ENCODE measurements around the gene ITPA.

The ITPA gene

DNA sequence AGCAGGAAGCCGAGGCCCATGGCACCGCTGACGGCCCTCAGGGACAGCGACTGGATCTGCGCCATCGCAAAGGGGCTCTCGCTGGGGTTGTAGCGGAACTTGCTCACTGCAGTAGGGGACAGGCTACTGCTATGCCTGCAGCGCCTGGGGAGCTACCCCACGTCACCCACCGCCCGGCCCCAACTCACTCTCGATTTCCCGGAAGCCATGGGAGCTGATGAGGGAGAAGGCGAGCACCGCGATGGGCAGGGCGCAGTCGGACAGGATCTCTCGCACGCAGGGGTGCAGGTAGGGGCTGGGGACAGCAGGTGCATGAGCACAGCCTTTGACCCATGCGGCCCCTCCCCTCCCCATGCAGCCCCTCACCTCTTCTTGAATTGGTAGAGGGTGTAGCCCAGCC lies 19.9 kb downstream of the ITPA start:
- DNase-seq, result no peak

DNA sequence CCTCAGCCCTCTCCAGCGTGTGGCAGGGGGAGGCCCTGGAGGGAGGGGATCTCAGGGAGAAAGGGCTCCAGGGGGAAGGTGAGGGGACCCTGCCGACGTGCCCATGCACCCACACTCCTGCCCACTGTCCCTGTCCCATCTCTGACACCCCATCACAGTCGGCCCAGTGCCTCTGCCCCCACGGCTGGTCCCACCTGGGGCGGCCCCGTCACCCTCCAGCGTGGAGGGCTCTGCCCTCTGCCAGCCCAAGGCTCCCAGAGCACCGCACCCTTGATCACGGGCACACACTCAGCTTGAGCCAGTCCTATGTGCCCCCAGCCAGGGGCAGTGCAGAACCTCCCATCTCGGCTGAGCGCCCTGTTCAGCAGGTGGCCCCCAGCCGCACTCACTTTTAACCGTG lies 20.5 kb downstream of the ITPA start:
- DNase-seq, result no peak

DNA sequence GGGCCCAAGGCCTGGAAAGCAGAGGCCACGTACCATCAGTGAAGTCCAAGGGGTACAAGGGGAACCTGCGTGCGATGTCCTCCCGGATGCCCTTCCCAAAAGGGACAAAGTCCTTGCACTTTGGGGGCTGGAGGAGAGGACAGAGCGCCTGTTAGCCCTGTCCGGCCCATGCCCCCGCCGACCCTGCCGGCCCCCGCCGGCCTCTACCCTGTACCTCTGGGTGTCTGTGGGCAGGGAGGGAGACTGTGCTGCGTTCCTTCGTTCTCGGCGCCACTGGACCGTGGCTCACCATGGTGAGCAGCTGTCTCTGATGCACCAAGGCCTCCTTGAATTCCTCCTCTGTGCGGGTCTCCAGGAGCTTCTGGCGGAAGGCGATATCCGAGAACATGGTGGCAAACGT lies 21.8 kb downstream of the ITPA start:
- no peak for DNase-seq

DNA sequence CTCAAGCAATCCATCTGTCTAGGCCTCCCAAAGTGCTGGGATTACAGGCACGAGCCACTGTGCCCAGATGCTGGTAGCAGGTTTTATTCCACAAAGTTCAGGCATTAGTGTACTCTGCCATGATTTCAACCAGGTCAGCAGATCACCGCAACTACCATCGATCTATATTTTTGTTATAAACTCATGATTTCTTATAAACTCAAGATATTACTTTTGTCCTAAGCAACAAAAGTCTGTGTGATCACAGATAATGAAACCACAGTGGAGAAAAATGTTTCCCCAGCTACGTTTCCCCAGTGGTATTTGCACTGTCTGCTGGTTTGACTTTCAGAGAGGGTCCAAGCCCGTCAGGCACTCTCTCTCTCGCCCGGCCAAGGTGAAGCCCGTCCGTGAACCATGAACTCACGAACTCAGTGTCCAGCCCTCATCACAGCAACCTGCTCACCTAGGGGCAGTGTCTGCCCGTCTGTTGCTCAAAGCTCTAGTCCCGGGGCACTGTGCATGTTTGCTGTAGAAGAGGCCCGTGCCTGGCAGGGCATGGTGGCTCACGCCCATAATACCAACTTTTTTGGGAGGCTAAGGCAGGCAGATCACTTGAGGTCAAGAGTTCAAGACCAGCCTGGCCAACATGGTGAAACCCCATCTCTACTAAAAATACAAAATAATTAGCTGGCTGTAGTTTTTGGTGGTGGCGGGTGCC lies 22.7 kb downstream of the ITPA start:
- DNase-seq, result no peak

DNA sequence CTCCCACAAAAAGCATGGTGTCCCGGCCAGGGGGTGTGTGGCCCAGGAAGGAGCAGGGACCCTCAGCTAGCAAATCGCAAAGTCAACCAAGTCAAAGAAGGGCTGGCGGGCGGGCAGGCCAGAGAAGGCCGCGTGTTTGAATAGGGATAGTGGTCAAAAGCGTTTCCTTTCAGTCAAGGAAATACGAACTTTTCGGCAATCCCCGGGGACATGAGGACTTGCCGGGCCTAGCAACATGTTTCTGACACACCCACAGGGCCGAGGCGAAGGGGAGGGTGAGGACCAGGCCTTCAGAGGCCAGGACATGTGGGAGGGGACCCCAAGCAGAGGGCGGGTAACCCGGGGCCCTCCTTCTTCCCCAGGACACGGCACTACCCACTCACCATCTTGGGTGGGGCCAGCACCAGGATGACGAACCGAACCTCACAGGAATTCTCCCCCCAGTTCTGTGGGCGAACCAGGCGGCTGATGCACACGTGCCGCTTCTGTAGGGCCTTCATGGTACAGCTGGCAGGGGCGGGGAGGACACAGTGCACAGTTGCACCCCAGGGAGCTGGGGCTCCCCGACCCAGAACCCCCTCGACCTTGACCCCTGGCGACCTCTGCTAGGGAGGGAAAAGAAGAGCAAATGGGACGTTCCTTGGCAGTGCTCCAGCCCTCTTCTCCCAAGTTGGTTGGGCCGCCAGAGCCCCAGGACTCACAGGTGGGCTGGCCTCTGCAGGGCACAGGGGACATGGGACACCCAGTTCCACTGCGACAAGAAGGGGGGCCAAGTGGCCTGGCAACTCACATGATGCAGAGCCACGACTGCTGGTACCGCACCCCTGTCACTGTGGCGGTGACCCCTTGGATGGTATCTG lies 24.1 kb downstream of the ITPA start:
- no peak for DNase-seq

DNA sequence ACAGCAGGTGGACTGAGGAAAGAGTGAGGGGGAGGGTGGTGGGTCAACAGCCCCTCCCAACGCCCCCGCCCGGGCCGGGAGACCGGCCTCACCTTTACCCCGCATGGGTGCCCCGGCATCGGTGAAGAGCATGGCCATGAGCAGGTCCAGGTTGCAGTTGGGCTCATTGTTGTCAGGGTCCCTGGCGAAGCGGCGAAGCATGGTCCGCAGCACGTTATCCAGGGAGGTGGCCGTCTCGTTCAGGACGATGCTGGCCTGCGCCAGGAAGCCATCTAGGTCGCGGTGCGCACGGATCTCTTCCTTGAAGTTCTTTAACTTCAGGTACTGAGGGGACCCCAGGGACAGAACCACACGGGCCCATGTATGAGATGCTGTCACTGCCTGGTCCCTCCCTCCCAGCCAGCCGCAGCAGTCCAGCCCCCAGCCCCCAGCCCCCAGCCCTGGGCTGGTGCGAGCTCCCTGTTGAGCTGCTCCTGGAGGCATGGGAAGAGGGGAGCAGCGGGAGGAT lies 24.7 kb downstream of the ITPA start:
- no peak for DNase-seq

DNA sequence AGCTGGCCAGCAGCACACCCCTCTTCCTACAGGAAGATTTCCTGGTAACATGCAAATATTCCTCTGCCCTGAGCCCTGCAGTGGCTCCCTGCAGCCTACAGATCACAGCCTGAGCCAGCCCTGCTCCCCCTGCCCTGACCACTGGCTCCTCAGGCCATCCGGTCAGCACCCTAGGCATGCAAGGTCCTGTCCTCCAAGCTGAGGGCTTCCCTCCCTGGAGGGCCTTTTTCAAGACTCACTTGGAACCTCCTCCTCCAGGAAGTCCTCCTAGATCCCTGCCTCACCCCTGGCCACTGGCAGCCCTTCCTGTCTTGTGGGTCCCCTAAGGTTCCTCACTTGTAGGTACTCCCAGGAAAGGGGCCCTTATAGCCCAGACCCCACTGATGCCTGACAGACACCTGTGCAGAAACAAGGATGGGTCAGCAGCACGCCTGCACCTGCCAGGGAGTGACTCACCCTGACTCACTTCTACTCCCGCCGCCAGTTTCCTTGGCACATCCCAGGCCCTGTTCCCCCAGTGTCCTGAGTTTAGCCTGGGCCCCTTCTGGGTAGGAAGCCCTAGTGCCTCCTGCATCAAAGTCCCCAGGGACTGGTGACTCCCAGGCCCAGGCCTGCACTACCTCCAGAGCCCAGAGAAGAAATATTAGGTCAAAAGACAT lies 26.5 kb downstream of the ITPA start:
- DNase-seq, result no peak

DNA sequence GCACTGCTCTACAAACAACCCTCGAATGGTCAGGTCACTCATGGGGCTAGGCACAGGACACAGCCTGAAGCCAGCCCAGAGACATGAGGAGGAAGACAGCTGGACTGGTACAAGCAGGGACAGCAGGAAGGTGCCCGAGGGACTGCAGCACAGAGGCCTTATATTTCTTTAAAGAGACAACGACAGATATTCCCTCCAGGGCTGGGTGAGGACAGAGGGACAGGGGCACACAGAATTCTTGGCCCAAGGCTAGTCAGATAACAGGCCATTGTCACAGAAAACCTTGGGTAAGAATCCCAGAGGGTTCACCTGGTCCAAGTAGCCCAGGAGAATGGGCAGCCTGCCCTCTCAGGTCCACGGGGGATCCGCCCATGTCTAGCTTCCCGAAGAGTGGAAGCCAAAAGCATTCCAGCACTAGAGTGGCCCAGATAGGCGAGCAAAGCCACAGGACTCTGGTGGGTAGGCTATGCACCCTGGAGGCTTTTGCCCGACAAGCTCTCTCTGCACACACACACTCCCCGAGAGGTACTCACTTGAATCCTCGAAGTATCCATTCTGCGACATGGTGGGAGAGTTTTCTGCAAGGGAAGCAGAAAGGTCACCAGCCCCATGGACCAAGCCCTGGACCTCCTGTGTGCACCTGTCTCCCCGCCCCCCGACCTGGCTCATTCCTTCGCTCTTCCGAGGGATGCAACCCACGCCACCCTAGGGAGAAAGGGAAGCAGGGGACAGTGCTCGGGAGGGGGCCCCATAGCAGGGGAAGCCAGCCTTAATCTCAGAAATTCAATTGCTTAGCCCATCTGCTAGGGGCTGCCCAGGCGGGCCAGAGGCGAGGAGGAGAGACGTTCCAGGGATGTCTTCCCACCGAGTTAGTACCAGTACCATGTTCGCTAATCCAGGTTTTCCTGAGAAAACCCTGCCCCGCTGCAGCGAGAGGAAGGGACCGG lies 28.0 kb downstream of the ITPA start:
- DNase-seq, result no peak

DNA sequence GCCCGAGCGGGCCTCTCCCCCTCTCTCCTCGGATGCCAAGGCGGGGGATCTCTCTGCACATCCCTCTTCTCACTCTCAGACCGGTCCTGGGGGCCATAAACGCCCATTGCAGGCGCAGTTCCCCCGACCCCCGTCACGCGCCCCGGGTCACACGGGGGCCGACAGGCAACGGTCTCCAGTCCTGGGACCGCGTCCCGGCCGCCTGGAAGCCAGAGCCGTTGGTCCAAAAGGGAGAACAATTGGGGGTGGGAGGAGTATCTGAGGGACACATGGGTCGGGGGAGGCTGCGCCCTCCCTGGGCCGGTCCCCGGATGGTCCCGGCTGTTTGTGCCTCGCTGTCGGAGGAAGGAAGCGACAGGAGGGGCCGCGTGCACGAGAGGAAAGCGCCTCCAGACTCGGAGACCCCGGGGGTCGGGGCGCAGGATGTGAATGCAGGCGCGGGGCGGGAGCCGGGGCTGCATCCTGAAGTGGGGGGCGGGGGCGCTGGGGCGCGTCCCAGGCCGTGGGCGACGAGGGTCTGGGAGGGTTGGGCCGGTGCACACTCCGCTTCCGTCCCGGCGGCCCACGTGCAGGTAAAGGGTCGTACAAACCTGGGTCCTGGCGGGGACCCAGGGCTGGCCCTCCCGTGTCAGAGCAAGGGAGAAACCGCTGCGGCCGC lies 28.8 kb downstream of the ITPA start:
- no peak for DNase-seq

DNA sequence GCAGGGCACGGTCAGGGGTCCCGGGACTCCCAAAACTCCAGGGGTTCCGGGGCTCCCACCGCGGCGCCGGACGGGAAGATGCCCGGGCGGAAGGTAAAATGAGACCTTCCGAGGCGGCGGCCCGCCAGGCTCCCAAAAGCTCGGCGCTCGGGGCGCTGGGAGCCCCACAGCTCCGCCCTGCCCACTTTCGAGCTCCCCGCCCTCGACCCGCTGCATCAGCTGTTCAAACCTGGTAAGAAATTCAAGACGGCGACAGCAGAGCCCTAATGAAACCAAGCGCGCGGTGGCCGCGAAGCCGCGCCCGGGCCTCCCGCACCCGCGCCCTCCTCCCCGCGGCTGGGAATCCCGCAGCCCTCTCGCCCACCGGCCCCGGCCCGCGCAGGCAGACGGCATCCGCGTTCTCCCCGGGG lies 29.3 kb downstream of the ITPA start:
- DNase-seq, result peak; percentile 79

DNA sequence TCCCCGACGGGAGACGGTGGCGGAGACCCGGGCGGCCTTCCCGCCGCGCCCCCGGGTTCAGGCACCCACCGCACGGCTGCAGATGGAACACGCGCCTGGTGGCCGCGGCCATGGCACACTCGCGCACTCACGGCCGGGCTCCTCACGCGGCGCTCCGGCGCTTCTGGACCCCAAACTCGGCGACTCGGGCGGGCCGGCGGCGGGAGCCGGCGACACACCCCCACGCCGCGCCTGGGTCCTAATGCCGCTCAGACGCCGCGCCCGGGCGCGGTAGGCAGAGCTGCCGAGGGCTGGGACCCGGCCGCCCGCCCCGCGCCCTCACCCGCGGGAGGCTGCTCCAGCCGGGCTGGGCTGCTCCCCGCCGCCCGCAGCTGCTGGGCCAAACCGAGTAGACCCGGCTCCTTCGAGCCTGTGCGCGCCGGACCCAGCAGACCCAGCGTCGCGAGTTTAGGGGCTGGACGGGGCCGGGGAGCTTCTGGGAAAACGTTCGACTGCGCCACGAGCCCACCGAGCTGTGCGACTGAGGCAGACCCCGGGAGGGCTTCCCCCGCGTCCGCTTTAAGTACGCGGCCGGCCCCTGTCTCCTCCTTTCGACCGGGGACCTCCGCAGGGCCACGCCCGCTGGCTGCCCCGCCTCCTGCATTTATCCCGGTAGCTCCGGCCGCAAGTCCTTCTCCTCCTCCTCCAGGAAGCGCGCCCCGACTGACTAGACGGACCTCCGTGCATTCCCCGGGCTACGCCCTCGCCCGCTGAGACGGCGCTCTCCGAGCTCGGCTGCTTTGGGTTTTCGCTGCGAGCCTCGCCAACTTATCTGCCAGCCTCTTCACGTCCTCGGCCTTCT lies 29.9 kb downstream of the ITPA start, which contains the start of gene SLC4A11:
TSS of gene SLC4A11 (minus strand) at position 165 of the 841 bp plus-strand sequence. CDS start at position 112, 53 bp downstream.
- DNase-seq, result peak; percentile 71

DNA sequence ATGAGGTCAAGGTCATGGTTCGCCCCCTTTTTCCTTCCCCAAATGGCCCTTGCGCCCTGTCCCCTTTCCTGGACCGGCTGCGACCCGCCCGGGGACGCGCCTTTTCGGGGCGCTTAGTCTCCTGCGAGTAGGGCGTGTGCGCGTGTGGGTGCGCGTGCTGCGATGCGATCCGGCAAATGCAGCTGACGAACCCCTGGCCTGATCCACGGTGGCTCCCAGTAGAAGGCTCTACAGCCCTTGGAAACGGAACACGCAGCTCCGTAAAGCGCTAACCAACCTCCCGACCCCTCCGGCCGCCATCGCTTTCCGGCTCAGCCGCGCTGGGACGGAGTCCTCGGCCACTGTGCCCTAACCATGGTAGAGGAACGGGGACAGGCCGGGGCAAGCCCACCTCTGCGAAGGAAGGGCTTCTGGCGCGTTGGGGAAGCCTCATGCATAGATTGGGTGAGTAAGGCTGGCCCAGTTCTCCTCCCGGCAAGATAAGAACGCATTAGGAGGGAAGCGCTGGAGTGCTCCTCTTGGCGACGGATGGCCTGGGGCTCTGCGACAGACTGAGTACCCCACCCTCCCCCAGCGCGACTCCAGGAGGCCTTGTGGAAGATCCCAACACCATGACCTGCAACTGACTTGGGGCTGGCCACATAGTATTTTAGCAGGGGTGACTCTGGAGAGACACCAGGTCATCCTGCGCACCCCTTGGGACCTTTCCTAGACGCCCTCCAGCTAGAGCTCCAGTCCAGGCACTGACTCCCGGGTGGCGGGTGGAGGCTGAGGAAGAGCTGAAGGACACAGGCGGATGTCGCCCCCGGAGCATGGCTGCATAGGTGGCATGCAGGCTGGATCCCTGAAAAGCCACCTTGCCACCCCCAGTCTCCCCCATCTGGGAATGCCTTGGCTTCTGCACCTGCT lies 30.8 kb downstream of the ITPA start:
- no peak for DNase-seq

DNA sequence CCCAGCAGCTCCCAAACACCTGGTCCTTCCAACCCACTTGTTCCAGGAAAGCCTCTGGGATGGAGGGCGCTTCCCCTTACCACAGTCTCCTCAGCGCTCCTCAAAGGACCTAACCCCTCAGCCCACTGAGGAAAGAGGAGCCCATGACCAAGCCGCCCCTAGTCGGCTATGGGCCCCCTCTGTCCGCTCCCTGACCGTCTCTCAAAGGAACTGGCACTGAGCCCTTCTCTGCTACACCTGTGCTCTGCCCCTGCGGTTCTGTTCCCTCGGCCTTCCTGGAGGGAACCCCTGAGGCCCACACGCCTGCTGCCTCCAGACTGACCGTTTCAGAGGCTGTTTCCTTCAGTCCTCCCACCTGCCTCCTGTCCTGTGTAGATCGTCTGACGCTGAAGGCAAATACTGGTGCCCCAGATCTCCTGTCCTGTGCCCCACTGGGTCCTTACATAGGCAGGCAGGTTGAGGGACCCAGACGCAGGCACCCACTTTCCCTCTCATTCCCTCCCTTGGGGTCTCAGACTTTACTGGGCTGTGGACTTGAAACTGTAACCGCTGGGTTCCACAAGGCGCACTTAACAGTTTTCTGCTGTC lies 31.6 kb downstream of the ITPA start:
- no peak for DNase-seq

DNA sequence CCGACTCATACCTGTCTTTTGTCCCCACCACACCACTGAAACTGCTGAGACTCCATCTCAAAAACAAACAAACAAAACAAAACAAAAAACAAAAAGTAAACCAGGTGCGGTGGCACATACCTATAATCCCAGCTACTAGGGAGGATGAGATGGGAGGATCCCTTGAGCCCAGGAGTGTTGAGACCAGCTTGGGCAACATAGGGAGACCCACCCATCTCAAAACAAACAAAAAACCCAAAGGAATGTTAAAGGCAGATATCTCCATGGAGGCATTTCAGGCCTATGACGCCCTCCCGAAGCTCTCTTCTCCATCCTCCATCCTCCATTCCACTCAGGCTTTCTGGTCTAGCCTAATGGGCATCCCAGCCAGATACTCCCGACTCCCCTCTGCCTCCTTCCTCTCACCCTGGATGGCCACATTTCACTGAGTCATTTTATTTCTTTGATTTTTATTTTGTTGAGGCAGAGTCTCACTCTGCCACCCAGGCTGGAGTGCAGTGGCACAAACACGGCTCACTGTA lies 32.9 kb downstream of the ITPA start:
- DNase-seq, result no peak

DNA sequence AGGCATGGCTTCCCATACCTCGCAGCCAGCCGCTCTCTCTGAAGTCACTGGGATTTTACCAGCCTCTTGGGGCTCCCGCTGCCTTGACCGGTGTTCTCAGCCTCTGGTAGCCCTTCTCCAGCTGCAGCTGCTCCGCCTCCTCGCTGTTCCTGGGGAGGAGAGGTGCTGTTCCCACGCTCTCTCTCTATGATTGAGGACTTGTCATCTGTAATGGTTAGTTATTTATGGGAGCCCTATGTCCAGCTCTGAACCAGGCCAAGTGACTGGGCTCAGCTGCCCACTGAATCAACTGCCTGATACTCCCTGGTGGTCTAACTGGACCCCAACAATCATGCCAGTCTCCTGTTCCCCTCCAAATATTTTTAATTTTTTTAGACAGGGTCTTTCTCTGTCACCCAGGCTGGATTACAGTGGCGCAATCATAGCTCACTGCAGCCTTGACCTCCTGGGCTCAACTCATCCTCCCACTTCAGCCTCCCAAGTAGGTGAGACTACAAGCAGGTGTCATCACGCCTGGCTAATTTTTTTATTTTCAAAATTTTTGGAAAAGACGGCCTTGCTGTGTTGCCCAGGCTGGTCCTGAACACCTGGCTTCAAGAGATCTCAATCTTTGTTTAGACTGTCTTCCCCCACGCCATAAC lies 34.5 kb downstream of the ITPA start:
- no peak for DNase-seq

DNA sequence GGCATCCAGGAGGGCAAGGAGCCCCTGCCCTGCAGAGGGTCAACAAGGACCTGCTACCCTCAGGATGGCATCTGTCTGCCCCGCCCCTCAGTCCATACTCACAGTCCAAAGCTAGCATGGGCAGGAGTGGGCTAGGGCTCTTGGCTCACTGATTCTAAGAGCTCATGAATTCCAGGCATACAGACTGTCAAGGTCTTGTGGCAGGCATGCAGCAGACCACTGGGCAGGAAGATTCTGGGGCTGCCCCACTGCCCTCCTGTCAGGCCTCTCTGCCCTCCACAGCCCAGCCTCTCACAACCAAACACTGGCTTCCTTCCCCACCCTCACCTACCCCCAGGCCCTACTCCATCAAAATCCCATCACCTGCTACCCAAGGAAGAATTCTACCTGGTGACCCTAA lies 35.3 kb downstream of the ITPA start:
- no peak for DNase-seq

DNA sequence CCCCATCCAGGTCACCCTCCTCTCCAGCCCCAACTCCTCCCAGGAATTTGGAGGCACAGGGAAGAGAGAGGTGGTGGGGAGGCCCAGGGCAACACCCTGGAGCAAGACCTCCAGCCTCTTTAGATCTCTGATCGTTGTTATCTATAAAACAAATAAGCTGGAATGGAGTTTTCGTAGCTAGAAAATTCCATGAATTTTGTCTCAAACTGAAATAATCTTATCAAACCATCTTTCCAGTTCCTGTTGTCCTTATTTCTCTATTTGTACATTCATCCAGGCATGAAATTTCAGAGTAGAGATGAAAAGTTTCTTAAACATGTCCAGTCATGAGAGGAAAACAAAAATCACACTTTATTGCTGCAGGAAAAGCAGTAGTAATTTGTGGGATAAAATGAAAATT lies 35.9 kb downstream of the ITPA start:
- DNase-seq, result no peak

DNA sequence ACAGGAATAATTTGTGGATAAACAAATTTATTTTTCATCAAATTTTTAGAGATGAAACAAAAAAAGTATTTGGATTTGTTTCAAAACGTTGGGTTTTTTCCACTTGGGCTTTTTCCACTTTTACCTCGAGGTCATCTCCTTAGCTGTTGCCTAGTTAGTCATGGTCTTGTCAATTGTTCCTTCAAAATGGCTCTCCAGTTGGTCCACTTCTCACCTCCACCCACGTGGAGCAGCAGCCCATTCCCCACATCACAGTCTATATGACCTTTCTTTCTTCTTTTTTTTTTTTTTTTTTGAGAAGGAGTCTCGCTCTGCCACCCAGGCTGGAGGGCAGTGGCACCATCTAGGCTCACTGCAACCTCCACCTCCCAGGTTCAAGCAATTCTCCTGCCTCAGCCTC lies 36.4 kb downstream of the ITPA start:
- no peak for DNase-seq

DNA sequence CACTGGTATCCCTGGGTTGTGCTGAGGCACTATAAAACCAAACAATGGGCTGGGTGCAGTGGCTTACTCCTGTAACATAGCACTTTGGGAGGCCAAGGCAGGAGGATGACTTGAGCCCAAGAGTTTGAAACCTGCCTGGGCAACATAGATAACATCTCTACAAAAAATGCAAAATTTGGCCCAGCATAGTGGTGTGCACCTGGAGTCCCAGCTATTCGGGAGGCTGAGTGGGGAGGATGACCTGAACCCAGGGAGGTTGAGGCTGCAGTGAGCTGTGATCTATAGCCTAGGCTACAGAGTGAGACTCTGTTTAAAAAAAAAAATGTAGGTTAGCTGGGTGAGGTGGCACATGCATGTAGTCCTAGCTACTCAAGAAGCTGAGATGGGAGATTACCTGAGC lies 37.4 kb downstream of the ITPA start:
- no peak for DNase-seq

Data from activated CD8-positive, alpha-beta memory T cell treated with anti-CD3 and anti-CD28 coated beads for 24 hours (primary cell).